DND-41 (cell line): ENCODE measurements around the gene SLC6A11.

Experiments used
- EZH2 ChIP-seq: IDR thresholded peaks from 3 replicates; pipeline ENCODE4 v1.6.1; 2012; ENCODE audit warnings: borderline replicate concordance, low read depth, mild to moderate bottlenecking, moderate library complexity, low read length, inconsistent platforms; ENCODE audit not compliant: severe bottlenecking
- TF ChIP-seq, protein P1 (sequence below): IDR thresholded peaks from 2 replicates; pipeline ENCODE4 v1.5.1; 2012; ENCODE audit warnings: borderline replicate concordance, low read length, moderate library complexity, mild to moderate bottlenecking; ENCODE audit not compliant: poor library complexity, severe bottlenecking; ENCODE audit errors: extremely low read depth

DNA sequence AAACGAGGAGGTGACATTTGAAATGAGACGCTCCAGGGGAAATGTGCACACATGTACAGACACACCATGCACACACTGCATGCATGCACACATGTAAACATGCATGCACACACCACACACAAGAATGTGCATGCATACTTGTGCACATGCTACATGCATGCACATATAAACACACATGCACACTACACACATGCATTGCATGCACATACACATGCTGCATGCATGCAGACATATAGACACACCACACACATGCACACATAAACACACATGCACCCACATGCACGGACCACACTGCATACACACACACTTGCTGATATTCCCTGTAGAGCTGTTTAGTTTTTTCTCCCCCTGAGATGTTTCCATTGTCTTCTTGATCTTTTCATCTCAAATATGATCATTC, 138.7 kb downstream of the SLC6A11 start:
- TF ChIP-seq, protein P1, sequence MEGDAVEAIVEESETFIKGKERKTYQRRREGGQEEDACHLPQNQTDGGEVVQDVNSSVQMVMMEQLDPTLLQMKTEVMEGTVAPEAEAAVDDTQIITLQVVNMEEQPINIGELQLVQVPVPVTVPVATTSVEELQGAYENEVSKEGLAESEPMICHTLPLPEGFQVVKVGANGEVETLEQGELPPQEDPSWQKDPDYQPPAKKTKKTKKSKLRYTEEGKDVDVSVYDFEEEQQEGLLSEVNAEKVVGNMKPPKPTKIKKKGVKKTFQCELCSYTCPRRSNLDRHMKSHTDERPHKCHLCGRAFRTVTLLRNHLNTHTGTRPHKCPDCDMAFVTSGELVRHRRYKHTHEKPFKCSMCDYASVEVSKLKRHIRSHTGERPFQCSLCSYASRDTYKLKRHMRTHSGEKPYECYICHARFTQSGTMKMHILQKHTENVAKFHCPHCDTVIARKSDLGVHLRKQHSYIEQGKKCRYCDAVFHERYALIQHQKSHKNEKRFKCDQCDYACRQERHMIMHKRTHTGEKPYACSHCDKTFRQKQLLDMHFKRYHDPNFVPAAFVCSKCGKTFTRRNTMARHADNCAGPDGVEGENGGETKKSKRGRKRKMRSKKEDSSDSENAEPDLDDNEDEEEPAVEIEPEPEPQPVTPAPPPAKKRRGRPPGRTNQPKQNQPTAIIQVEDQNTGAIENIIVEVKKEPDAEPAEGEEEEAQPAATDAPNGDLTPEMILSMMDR, result no peak
- no peak for TF ChIP-seq EZH2
